ENCODE results near the gene BICRAL. TPM values are rescaled to one million over a fixed set of nuclear protein-coding genes. Genes with fewer than 3 reads are reported as not detected.
"Not testable (repeated sequence)": the region's sequence is repeated elsewhere in the genome, so short reads cannot be mapped to it uniquely, and the experiment has no call there.

BICRAL gene
- total RNA-seq, 1 donor from 2014 or later, result 12.0 TPM

DNA sequence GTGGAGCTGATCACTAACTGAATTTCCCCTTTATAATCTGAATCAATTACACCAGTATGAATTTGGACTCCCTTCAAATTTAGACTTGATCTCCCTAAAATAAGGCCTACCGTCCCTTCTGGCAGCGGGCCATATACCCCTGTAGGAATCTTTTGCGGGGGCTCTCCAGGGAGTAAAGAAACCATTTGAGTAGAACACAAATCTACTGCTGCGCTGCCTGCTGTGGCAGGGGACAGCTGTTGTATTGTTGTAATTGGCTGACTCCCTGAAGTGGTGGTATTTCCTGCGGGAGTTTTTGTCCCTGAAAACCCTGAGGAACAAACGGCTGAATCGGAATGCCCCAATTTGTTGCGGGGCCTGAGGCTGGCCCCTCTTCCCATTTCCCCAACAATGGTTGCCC lies 118.0 kb downstream of the BICRAL start:
- H3K4me3 ChIP-seq, result no peak overlapping the region
- no peaks in the 10 kb centered on the region for H3K36me3 ChIP-seq
- H3K9me3 ChIP-seq (replicated peaks), result no peaks in the 10 kb centered on the region
- TF ChIP-seq, protein P1, sequence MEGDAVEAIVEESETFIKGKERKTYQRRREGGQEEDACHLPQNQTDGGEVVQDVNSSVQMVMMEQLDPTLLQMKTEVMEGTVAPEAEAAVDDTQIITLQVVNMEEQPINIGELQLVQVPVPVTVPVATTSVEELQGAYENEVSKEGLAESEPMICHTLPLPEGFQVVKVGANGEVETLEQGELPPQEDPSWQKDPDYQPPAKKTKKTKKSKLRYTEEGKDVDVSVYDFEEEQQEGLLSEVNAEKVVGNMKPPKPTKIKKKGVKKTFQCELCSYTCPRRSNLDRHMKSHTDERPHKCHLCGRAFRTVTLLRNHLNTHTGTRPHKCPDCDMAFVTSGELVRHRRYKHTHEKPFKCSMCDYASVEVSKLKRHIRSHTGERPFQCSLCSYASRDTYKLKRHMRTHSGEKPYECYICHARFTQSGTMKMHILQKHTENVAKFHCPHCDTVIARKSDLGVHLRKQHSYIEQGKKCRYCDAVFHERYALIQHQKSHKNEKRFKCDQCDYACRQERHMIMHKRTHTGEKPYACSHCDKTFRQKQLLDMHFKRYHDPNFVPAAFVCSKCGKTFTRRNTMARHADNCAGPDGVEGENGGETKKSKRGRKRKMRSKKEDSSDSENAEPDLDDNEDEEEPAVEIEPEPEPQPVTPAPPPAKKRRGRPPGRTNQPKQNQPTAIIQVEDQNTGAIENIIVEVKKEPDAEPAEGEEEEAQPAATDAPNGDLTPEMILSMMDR (IDR thresholded peaks at IDR 0.05; ENCODE audit: borderline replicate concordance), result no peak
- H3K27ac ChIP-seq (replicated peaks), result no peak overlapping the region
- intact Hi-C loops (cut with micrococcal nuclease), result loop anchor here (10.0 kb wide), 1 partner anchor 245 kb away; no protein-coding TSS in a partner anchor
- DNase-seq, result peak; percentile 33
- H3K27me3 ChIP-seq (ENCODE audit: low read depth), result no peaks in the 10 kb centered on the region
- H3K4me1 ChIP-seq, result peaks cover 34% of the 10 kb centered on the region

DNA sequence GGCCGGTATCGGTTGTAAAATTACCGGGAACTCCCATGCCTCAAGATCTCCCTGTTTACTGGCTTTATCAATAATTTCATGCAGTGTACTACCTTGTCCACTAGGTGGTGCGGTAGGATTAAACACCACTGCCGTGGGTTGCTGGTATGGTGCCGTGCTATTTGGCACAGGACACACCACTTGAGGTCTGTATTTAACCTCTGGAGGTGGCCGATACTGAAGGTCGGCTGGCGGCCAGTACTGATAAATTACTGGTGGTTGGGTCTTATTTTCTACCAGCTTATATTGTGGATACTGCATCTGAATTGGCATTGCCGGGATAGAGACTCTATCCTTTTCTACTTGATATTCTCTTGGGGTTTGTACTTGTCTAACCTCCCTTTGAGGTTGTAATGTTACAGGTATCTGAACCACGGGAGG lies 119.7 kb downstream of the BICRAL start:
- Histone ChIP-seq H3K4me1 (peaks cover 34% of the 10 kb centered on the region), H3K27ac (replicated peaks) (peak overlapping the region; percentile 73), H3K9me3 (replicated peaks) (no peaks in the 10 kb centered on the region), H3K4me3 (no peak overlapping the region), H3K27me3 (ENCODE audit: low read depth) (no peaks in the 10 kb centered on the region), H3K36me3 (no peaks in the 10 kb centered on the region)
- TF ChIP-seq, protein P1 (IDR thresholded peaks at IDR 0.05; ENCODE audit: borderline replicate concordance), result peak; percentile 95
- DNase-seq, result peak; percentile 76
- intact Hi-C loops (cut with micrococcal nuclease), result loop anchor here (10.0 kb wide), 1 partner anchor 243 kb away; no protein-coding TSS in a partner anchor

DNA sequence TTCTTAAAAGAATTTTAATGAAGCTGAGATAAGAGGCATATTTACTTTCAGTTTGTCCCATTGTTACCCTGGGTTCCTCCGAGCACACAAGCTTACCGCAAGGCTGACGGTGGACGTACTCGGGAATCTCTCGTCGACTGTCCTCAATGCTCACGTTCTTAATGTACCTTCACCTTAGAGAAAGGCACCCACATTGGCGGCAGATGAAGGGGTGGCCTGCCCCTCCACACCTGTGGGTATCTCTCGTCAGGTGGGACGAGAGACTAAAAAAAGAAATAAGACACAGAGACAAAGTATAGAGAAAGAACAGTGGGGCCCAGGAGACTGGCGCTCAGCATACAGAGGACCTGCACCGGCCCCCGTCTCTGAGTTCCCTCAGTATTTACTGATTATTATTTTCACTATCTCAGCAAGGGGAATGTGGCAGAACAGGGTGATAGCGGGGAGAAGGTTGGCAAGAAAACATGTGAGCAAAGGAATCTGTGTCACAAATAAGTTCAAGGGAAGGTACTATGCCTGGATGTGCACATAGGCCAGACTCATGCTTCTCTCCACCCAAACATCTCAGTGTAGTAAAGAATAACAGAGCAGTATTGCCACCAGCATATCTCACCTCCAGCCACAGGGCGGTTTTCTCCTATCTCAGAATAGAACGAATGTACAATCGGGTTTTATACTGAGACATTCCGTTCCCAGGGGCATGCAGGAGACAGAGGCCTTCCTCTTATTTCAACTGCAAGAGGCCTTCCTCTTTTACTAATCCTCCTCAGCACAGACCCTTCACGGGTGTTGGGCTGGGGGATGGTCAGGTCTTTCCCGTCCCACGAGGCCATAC lies 120.8 kb downstream of the BICRAL start:
- Histone ChIP-seq H3K4me1 (peaks cover 42% of the 10 kb centered on the region), H3K27ac (replicated peaks) (peak overlapping the region; percentile 73)
- not testable (repeated sequence) for H3K9me3 ChIP-seq (replicated peaks); H3K27me3 ChIP-seq (ENCODE audit: low read depth); H3K4me3 ChIP-seq; H3K36me3 ChIP-seq; DNase-seq
- intact Hi-C loops (cut with micrococcal nuclease), result loop anchor here (10.0 kb wide), 1 partner anchor 242 kb away; no protein-coding TSS in a partner anchor

DNA sequence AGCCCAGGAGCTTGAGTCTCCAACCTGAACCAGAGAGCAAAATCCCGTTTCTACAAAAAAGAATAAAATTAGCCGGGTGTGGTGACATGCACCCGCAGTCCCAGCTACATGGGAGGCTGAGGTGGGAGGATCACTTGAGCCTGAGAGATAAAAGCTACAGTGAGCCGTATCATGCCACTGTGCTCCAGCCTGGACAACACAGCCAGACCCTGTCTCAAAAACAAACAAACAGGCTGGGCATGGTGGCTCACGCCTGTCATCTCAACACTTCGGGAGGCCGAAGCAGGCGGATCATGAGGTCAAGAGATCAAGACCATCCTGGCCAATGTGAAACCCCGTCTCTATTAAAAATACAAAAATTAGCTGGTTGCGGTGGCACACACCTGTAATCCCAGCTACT lies 122.6 kb downstream of the BICRAL start:
- Histone ChIP-seq H3K4me1 (peaks cover 35% of the 10 kb centered on the region), H3K27me3 (ENCODE audit: low read depth) (no peaks in the 10 kb centered on the region), H3K9me3 (replicated peaks) (no peaks in the 10 kb centered on the region), H3K27ac (replicated peaks) (no peak overlapping the region), H3K36me3 (no peaks in the 10 kb centered on the region), H3K4me3 (no peak overlapping the region)
- TF ChIP-seq, protein P1 (IDR thresholded peaks at IDR 0.05; ENCODE audit: borderline replicate concordance), result no peak
- no peak for DNase-seq
- intact Hi-C loops (cut with micrococcal nuclease), result loop anchor here (10.0 kb wide), 1 partner anchor 240 kb away; no protein-coding TSS in a partner anchor

DNA sequence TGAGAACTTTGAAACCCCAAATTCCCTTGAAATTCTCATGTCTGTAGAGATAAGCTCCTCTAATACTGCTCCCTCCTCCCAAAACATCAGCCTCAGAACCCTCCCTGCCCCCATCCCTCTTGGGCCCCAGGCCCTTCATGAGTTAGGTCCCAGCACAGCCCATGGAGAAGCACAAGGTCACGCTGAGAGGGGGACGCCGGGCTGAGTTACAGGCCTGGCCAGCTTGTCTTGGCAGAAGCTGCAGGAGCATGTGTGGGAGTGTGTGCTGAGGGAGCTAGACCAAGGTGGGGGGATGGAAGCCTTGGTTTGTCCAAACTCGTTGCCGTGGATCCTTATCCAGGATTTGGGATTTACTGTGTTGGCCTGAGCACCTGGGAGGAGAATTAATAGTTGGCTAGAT lies 125.5 kb downstream of the BICRAL start:
- Histone ChIP-seq H3K9me3 (replicated peaks) (no peaks in the 10 kb centered on the region), H3K27ac (replicated peaks) (no peak overlapping the region), H3K27me3 (ENCODE audit: low read depth) (peaks cover 18% of the 10 kb centered on the region), H3K4me3 (no peak overlapping the region), H3K36me3 (no peaks in the 10 kb centered on the region), H3K4me1 (peaks cover 27% of the 10 kb centered on the region)
- DNase-seq, result no peak
- TF ChIP-seq, protein P1 (IDR thresholded peaks at IDR 0.05; ENCODE audit: borderline replicate concordance), result no peak
- intact Hi-C loops (cut with micrococcal nuclease), result loop anchor here (10.0 kb wide), 1 partner anchor 237 kb away; no protein-coding TSS in a partner anchor

DNA sequence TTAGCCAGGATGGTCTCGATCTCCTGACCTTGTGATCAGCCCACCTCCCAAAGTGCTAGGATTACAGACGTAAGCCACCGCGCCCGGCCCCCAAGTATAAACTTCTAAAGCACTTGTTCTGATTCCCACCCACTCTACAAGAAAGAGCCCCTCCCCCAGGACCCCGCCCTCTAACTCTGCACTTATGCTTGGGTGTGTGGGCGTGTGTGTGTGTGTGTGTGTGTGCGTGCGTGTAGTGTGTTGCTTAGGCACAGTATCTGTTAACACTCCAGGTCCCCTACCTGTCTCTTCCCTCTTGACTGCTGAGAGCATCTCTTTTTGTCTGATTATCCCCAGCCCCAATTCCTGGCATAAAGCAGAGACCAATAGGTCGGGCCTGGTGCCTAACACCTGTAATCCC lies 128.0 kb downstream of the BICRAL start:
- Histone ChIP-seq H3K4me1 (peaks cover 16% of the 10 kb centered on the region), H3K27me3 (ENCODE audit: low read depth) (peaks cover 38% of the 10 kb centered on the region), H3K27ac (replicated peaks) (no peak overlapping the region), H3K36me3 (no peaks in the 10 kb centered on the region), H3K4me3 (no peak overlapping the region), H3K9me3 (replicated peaks) (no peaks in the 10 kb centered on the region)
- intact Hi-C loops (cut with micrococcal nuclease), result loop anchor here (10.0 kb wide), 1 partner anchor 235 kb away; no protein-coding TSS in a partner anchor
- no peak for DNase-seq
- TF ChIP-seq, protein P1 (IDR thresholded peaks at IDR 0.05; ENCODE audit: borderline replicate concordance), result no peak
